GM12878 (cell line): ENCODE results near the gene SUSD6. TPM values are rescaled to one million over a fixed set of nuclear protein-coding genes. Genes with fewer than 3 reads are reported as not detected.

Experiments
- ATAC-seq: fragments of 200-7000 bp; cut with Tn5 transposase; 3 replicates; pipeline ENCODE4 v1.9.1; 2020; ENCODE audit warnings: mild to moderate bottlenecking, moderate library complexity
- BruUV-seq: library from RNA; stranded (reverse); fragments of 400-500 nt; replicated peaks from 2 replicates; lab custom pipeline; 2021; lab: Mats Ljungman, UMichigan
- CTCF ChIA-PET: fragments of 300-600 bp; sonication (Branson Sonifier 250); formaldehyde crosslinking; extraction: SDS; loops from one replicate; lab custom pipeline; 2021; ENCODE audit warnings: inconsistent platforms; lab: Yijun Ruan, JAX
- POLR2A ChIA-PET: fragments of 350-600 bp; formaldehyde crosslinking; extraction: SDS; loops from one replicate; lab custom pipeline; 2021; ENCODE audit warnings: inconsistent platforms; lab: Charles Lee
- RAD21 ChIA-PET: fragments of 300-600 bp; sonication (Branson Sonifier 250); formaldehyde crosslinking; loops from one replicate; lab custom pipeline; 2023; ENCODE audit warnings: antibody characterized with exemption; ENCODE audit not compliant: unreplicated experiment; lab: Charles Lee
- SMC1A ChIA-PET: fragments of 300-600 bp; sonication (Branson Sonifier 250); formaldehyde crosslinking; loops from one replicate; lab custom pipeline; 2023; ENCODE audit not compliant: unreplicated experiment, uncharacterized antibody; lab: Charles Lee
- DNase-seq: peaks from one replicate; pipeline ENCODE4 v3.0.0-alpha.2; 2011; ENCODE audit warnings: low read depth, low spot score
- FAIRE-seq: peaks from 3 replicates; lab custom pipeline; 2011; peaks lifted over from hg19 to GRCh38; lab: Jason Lieb, UNC
- H2AFZ ChIP-seq: 2 replicates; pipeline ENCODE4 v1.6.0; 2011; ENCODE audit warnings: low read depth, low read length, control low read depth; ENCODE audit not compliant: control insufficient read depth
- H3K27ac ChIP-seq: 2 replicates; pipeline ENCODE4 v1.5.1; 2011; ENCODE audit warnings: control low read depth; ENCODE audit not compliant: control insufficient read depth, insufficient read depth
- H3K27me3 ChIP-seq, 2 experiments: replicated peaks in 1 of 2; 2 replicates each; pipeline versions ENCODE4 v1.6.0 to v1.6.1; 2011; ENCODE audit warnings: low read length in 1 of 2; ENCODE audit not compliant: control insufficient read depth in 2 of 2, insufficient read depth in 2 of 2
- H3K36me3 ChIP-seq, 2 experiments: 2 replicates each; pipeline ENCODE4 v1.5.1; 2011; ENCODE audit warnings: low read length in 1 of 2; ENCODE audit not compliant: control insufficient read depth in 2 of 2, insufficient read depth in 2 of 2
- H3K4me1 ChIP-seq: 2 replicates; pipeline ENCODE4 v1.6.1; 2011; ENCODE audit warnings: mild to moderate bottlenecking, low read length, moderate library complexity, mixed read lengths; ENCODE audit not compliant: control insufficient read depth, insufficient read depth
- H3K4me2 ChIP-seq: 2 replicates; pipeline ENCODE4 v1.6.0; 2011; ENCODE audit warnings: control low read depth; ENCODE audit not compliant: control insufficient read depth, insufficient read depth
- H3K4me3 ChIP-seq: fragments of 200-600 bp; sonication (generic); 2 replicates; pipeline ENCODE4 v1.5.1; 2016
- H3K79me2 ChIP-seq: 2 replicates; pipeline ENCODE4 v1.6.0; 2011; ENCODE audit warnings: low read length; ENCODE audit not compliant: control insufficient read depth, insufficient read depth
- H3K9ac ChIP-seq: 2 replicates; pipeline ENCODE4 v1.8.0; 2011; ENCODE audit warnings: low read length, control low read depth, mixed read lengths; ENCODE audit not compliant: control insufficient read depth, insufficient read depth
- H3K9me3 ChIP-seq: replicated peaks from 3 replicates; pipeline ENCODE4 v1.5.1; 2011; ENCODE audit warnings: mild to moderate bottlenecking, low read length; ENCODE audit not compliant: control insufficient read depth, insufficient read depth
- H4K20me1 ChIP-seq: 2 replicates; pipeline ENCODE4 v1.6.0; 2011; ENCODE audit not compliant: control insufficient read depth, insufficient read depth
- BHLHE40 ChIP-seq, 2 experiments: fragments of 450-650 bp in 1 of 2; IDR thresholded peaks; 2 replicates each; pipeline ENCODE4 v1.6.1; 2011 to 2017; ENCODE audit warnings: low read depth in 2 of 2, borderline replicate concordance in 1 of 2, improper control_type of control experiment in 1 of 2, low read length in 1 of 2, mild to moderate bottlenecking in 1 of 2
- CHD2 ChIP-seq: IDR thresholded peaks from 2 replicates; pipeline ENCODE4 v1.6.1; 2011; ENCODE audit warnings: low read depth, low read length, improper control_type of control experiment, borderline replicate concordance
- CREM ChIP-seq: IDR thresholded peaks from 2 replicates; pipeline ENCODE4 v1.6.1; 2014; ENCODE audit warnings: antibody characterized with exemption, low read depth
- DPF2 ChIP-seq: fragments of 450-650 bp; IDR thresholded peaks from 2 replicates; pipeline ENCODE4 v1.6.1; 2017; ENCODE audit warnings: mild to moderate bottlenecking
- E4F1 ChIP-seq: fragments of 450-650 bp; IDR thresholded peaks from 2 replicates; pipeline ENCODE4 v1.6.1; 2018; ENCODE audit warnings: borderline replicate concordance, mild to moderate bottlenecking; ENCODE audit not compliant: partially characterized antibody
- EED ChIP-seq: sonication (generic); IDR thresholded peaks from 2 replicates; pipeline ENCODE4 v1.6.1; 2016; ENCODE audit warnings: antibody characterized with exemption, low read depth
- ETV6 ChIP-seq, 2 experiments: fragments of 450-650 bp in 1 of 2; IDR thresholded peaks in 1 of 2; conservative IDR thresholded peaks in 1 of 2; 2 replicates each; pipeline ENCODE4 v1.6.1; 2014; ENCODE audit warnings: antibody characterized with exemption in 1 of 2, borderline replicate concordance in 1 of 2, low read depth in 1 of 2, mild to moderate bottlenecking in 1 of 2, moderate library complexity in 1 of 2
- HSF1 ChIP-seq: fragments of 150-350 bp; IDR thresholded peaks from 2 replicates; pipeline ENCODE4 v1.6.1; 2014; ENCODE audit warnings: mild to moderate bottlenecking, low read depth, low read length
- MAX ChIP-seq: IDR thresholded peaks from 2 replicates; pipeline ENCODE4 v1.6.1; 2012; ENCODE audit warnings: low read depth, low read length, improper control_type of control experiment
- MYB ChIP-seq: fragments of 150-350 bp; IDR thresholded peaks from 2 replicates; pipeline ENCODE4 v1.6.1; 2014; ENCODE audit warnings: mild to moderate bottlenecking, low read depth, low read length, borderline replicate concordance
- NBN ChIP-seq: fragments of 450-650 bp; IDR thresholded peaks from 2 replicates; pipeline ENCODE4 v1.6.1; 2016
- SPI1 ChIP-seq: IDR thresholded peaks from 2 replicates; pipeline ENCODE4 v1.6.1; 2011; ENCODE audit warnings: low read depth, mild to moderate bottlenecking, low read length, moderate library complexity, borderline replicate concordance; ENCODE audit not compliant: insufficient read depth
- TAF1 ChIP-seq: IDR thresholded peaks from 2 replicates; pipeline ENCODE4 v1.6.1; 2011; ENCODE audit warnings: mild to moderate bottlenecking, low read depth, low read length, borderline replicate concordance
- USF2 ChIP-seq: IDR thresholded peaks from 2 replicates; pipeline ENCODE4 v1.6.1; 2011; ENCODE audit warnings: low read depth, low read length, improper control_type of control experiment, borderline replicate concordance
- ZNF274 ChIP-seq: IDR thresholded peaks from one replicate; pipeline ENCODE4 v1.8.0; 2011; ENCODE audit not compliant: insufficient read length, insufficient read depth
- WGBS: methylation state at CpG from one replicate; pipeline ENCODE4 v1.1.6; 2016; ENCODE audit warnings: low lambda C conversion rate; ENCODE audit not compliant: insufficient replicate concordance, insufficient coverage; ENCODE audit errors: missing lambda C conversion rate; 5-methylcytosine and 5-hydroxymethylcytosine counted together
- in situ Hi-C: fragments of 300-500 bp; cut with MboI; formaldehyde crosslinking; loops from 9 replicates; pipeline ENCODE4 v1.14.3; 2018; ENCODE audit warnings: mixed read lengths
- intact Hi-C: fragments of 100-400 bp; cut with micrococcal nuclease; formaldehyde crosslinking; loops from one replicate; pipeline ENCODE4 v1.14.2; 2022; ENCODE audit not compliant: unreplicated experiment
- polyA plus RNA-seq, 11 experiments: library from polyadenylated mRNA; depleted of rRNA in 4 of 11; unstranded in 6 of 11; stranded (reverse) in 5 of 11; fragments of >200 nt; fragmentation: Nextera tagmentation in 4 of 11; fragmentation: Illumina TruSeq in 1 of 11; extraction: Ambion mirVana in 4 of 11; extraction: Trizol in 1 of 11; gene quantifications; 1 replicate in 1 of 11; 2 replicates in 10 of 11; pipeline versions ENCODE4 v1.2.1 to v1.2.3, GENCODE V29; 2011 to 2016; ENCODE audit warnings: inconsistent platforms in 2 of 11, missing spikeins in 2 of 11, low read depth in 1 of 11
- total RNA-seq, 4 experiments: library from RNA; depleted of rRNA in 3 of 4; stranded (reverse); fragments of >200 nt in 3 of 4; fragmentation: Illumina TruSeq in 1 of 4; extraction: Trizol in 1 of 4; gene quantifications; 2 replicates each; pipeline versions ENCODE4 v1.2.1 to v1.2.3, GENCODE V29; 2013 to 2021

SUSD6 gene
- total and polyA plus RNA-seq, 10 of the 15 experiments (the other 5 are each of a cell fraction or from before 2014, with no cell fraction given): 6.6 to 39.8 (median 20.2) TPM

- TF ChIP-seq MAX (no peak), NBN (0 out of 2 replicates have a peak, but pooled peaks have one; percentile 7), USF2 (no peak), ZNF274 (no peak), TAF1 (no peak), BHLHE40 (IDR thresholded peaks at IDR 0.05; ENCODE audit: borderline replicate concordance in 1 of 2, low read depth in 2 of 2, low read length in 1 of 2) (peak; percentile 69 to 70; a peak in 3 of 4 replicates), ETV6 (conservative IDR thresholded peaks at IDR 0.05 in 1 of 2, IDR thresholded peaks at IDR 0.05 in 1 of 2; ENCODE audit: borderline replicate concordance in 1 of 2, low read depth in 1 of 2) (0 out of 4 replicates have a peak, but pooled peaks of 1 of the 2 experiments have one; percentile 25), HSF1 (no peak), EED (peak; percentile 51), CHD2 (no peak), CREM (no peak), E4F1 (no peak), SPI1 (peak; percentile 64; the same call in 1 of the 2 replicates), MYB (no peak), DPF2 (no peak)
These were observed 56.5 kb downstream of the SUSD6 start for GRCh38 chr14:69667938-69668335.

More at GRCh38 chr14:69667938-69668335, 56.5 kb downstream of the SUSD6 start:
- H4K20me1 ChIP-seq: peaks cover 4% of the 10 kb centered on the region; the same call in 1 of the 2 replicates
- H3K27ac ChIP-seq: peak overlapping the region; percentile 91
- WGBS: 17% methylated on average over 4 of the region's 4 CpGs
- no peak overlapping the region for H2AFZ ChIP-seq
- intact Hi-C loops: loop anchor here (2.0 kb wide), 1 partner anchor 17 kb away; no protein-coding TSS in a partner anchor
- ATAC-seq (peak; percentile 65), DNase-seq (no peak), FAIRE-seq (no peak)
- H3K9ac ChIP-seq: peak overlapping the region; percentile 58
- BruUV-seq: no TSS peak
- no peaks in the 10 kb centered on the region for H3K27me3 ChIP-seq
- H3K79me2 ChIP-seq: peaks cover 86% of the 10 kb centered on the region
- in situ Hi-C loops: loop anchor here (10.0 kb wide), 1 partner anchor 53 kb away; the partner anchor contains the start of gene SUSD6
- SMC1A ChIA-PET: interaction anchor here (0.6 to 5.0 kb wide), 12 partner anchors 9 to 61 kb away, joined by 3 to 57 read pairs (median 4); no protein-coding TSS in a partner anchor
- H3K9me3 ChIP-seq: no peaks in the 10 kb centered on the region; the same call in 2 of the 3 replicates
- POLR2A ChIA-PET: interaction anchor here (0.6 to 1.7 kb wide), 6 partner anchors 19 to 103 kb away, joined by 3 to 10 read pairs (median 6); partner anchors contain the start of gene SUSD6
- H3K4me1 ChIP-seq: peaks cover 74% of the 10 kb centered on the region
- peaks cover 8 to 17% of the 10 kb centered on the region in 2 experiments; a peak in 3 of 4 replicates for H3K36me3 ChIP-seq
- H3K4me3 ChIP-seq: peak overlapping the region; percentile 58
- H3K4me2 ChIP-seq: peak overlapping the region; percentile 91
- RAD21 ChIA-PET: interaction anchor here (0.6 to 2.1 kb wide), 14 partner anchors 15 to 60 kb away, joined by 3 to 12 read pairs (median 4); partner anchors contain the start of gene SUSD6
- CTCF ChIA-PET: interaction anchor here (0.6 to 1.5 kb wide), 6 partner anchors 25 to 63 kb away, joined by 3 to 6 read pairs (median 4); partner anchors contain the start of gene SUSD6
